GM18907 (cell line): Measurements from ENCODE around the gene DEAF1.
"Not testable (repeated sequence)": the region's sequence is repeated elsewhere in the genome, so short reads cannot be mapped to it uniquely, and the experiment has no call there.

Experiments used
- ATAC-seq: cut with Tn5 transposase; IDR thresholded peaks from one replicate; pipeline ENCODE4 v1.9.1; 2021; ENCODE audit warnings: mild to moderate bottlenecking, moderate library complexity; ENCODE audit not compliant: unreplicated experiment

DEAF1 gene

DNA sequence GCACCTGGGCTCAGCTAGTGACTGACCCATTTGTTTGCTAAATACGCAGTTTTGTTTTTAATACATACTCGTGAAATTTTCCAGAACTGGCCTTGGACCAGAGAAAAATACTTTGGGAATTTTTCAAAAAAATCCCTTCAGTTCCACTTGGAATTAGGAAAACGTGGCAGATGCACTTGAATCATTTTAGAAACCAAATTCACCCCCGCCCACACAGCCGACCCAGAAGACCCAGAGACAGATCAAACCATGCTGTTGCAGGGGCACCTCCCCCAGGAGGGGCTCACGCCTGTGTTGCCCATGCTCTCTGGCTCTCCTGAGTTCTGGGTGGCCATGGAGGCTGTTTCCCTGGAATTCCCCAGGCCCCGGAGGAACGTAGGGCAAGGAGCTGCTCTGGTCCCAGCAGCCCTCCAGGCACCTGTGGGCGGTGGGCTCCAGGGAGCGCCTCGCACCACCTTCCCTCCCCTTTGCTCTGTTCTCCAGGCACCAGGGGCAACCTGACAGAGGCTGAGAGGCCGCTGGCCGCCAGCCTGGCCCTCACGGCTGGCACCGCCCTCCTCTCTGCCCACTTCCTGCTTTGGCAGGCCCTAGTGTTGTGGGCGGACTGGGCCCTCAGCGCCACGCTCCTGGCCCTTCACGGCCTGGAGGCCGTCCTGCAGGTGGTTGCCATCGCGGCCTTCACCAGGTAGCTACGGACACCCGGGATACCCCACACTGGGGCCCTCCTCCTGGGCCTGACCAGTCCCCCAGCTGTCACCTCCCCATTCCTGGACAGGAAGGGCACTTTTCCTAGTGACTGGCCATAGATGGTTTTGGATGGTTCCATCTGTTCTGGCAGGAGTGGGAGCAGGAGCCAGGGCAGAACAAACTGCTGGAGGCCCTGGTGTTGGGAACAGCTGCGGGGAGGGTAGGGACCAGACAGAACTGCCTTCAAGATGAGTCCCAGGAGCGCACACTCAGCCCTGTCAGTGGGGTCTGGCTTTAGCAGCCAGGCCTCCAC, 7.7 kb upstream of the DEAF1 start:
- ATAC-seq = no peak

DNA sequence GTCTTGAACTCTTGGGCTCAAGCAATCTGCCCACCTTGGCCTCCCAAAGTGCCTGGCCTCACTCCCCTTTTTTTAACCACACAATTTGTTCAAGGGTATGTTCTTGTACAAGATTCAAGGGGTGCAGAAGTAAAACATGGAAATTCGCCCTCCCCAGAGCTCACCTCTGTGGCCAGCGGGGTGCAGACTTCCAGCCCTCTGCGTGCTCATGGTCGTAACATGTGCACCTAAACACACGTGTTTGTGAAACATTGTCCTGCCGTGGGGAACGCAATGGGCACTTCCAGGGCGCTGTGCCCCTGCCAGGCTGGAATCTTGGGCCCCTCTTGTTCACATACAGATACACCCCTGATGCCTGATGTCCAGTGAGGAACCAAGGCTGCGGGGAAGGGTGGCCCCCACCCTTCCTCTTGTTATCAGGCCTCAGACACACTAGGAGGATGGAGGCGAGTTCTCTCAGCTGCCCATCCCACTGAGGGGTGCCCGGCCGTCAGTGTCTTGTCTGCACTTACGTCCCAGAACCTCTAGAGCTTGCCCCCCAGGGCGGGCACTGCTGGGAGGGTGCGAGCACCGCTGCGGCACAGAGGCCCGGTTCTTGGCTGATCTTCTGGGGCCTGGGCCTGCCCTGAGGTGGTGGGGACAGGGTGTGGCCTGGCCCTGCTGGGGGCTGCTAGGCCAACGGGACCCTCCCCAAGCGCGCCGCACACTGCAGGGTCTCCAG, 6.9 kb upstream of the DEAF1 start:
- ATAC-seq = no peak

DNA sequence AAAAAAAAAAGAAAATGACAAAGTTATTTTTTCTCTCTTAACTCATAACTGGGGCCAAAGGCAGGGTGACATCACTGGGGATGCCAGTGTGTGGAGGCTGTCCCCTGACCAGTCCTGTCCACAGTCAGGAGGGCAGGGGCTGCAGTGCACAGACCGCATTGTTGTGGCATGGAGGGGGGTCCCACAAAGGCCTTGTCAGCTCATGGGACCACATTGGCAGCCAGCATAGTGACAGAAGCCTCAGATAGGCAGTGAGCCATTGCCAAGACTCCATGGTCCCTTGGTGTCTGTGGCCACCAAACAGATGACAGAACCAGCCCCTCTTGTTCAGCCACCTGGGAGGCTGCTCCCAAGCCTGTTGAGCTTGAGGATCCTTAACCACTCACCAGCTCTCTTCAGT, 4.7 kb upstream of the DEAF1 start:
- ATAC-seq = no peak

DNA sequence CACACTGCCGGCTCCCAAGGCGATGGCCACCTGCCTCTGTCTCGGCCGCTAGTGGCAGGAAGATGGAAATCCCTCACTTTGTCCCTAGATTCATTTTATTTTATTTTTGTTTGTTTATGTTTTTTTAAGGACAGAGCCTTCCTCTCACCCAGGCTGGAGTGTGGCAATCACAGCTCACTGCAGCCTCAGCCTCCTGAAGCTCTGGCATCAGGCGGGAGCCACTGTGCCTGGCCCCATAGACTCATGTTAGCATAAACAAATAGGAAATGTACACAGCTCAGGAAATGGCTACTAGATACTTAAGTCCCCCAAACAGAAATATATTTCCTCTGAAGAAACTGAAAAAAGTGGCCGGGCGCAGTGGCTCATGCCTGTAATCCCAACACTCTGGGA, 4.1 kb upstream of the DEAF1 start:
- no peak for ATAC-seq

DNA sequence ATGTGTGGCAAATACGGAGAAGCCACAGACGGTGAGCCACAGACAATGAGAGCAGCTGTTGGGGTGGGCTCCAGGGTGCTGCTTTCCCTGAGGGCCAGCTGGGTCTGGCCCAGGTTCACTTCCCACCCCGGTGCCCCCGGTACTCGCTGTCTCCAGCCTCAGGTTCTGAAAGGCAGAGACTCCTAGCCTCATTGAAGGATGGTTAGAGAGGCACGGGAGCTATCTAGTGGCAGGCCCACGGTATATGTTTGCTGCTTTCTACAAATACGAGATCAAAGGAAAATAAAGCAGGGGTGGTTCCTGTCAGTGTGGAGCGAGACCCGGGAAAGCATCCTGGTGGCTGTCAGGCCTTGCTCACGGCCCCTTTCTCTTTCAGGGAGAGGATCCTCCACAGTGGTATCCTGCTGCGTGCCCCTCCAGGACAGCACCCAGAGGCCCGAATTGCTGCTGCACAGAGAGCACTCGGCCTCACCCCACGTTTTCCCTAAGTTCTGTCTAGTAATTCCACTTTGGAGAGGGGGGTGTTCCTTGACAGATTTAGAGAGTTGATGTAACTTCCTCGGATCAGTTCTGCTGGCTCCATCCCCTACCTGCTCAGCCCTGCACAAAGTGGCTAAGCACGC, 3.6 kb upstream of the DEAF1 start:
- ATAC-seq = no peak

DNA sequence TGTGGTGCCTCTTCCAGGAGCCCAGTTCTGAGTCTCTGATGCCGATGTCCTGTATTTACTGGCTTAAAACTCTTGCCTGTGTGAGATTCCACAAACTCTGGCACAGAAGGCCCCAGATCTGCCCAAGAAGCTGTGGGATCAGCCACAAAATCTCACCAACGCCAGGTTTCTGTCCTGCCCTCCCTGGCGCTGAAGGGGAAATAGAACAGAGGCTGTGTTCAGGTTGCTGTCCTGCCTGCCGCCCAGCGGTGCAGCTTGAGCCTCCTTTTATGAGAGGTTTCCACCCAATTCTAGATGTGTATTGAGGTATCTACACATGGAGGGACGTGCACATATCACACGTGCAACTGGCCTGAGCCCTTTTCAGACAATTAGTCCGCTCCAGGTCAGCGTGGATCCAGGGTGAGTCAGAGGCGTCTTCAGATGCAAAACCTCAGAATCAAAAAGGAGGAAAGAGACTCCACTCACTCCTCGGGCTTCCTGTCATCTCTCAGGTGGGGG, 2.8 kb upstream of the DEAF1 start:
- ATAC-seq = no peak

DNA sequence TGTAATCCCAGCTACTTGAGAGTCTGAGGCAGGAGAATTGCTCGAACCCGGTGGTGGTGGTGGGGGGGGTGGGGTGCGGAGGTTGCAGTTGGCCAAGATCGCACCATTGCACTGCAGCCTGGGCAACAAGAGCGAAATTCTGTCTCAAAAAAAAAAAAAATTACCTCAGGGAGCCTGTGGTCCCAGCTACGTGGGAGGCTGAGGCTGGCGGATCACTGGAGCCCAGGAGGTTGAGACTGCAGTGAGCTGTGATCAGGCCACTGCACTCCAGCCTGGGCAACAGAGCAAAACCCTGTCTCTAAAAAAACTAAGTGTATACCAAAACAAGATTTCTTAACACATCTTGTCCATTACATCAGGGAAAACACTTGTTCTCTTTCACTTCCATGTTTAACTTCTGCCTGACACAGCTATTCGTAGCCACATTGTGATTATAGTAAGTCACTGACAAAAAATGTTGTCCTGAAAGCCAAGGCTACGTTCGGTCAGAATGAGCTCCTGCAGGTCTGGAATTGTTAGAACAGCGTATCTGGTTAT, 2.0 kb upstream of the DEAF1 start:
- ATAC-seq = no peak

DNA sequence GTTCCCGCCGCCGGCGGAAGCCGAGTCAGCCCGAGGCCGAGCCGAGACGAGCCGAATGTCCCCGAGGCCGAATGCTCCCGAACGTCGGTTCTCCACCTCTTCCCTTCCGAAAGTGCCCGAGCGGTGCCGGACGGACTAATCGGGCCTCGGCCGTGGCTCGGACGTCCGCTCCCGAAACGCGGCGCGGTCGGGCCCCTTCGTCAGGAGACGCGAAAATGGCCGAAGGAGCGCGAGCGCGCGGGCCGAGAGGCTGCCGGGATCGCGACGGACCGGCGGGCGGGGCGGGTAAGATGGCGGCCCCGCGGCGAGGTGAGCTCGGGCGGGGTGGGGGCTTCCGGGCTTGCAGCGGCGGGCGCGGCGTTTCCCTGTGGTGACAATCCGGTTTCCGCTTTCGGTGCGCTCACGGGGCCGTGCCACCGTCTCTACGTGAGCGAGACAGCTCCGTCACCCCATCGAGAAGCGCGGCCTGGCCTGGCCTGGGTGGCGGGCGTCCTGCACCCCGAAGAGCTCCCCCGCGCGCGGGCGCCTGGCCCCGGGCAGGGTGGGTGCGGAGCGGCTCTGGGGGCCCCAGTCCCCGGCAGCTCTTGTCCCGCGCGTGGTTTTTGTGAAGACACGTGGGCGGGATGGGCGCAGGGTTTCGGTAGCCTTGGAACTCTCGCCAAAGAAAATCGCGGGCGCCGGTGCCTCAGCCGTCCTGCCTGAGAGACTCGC, 671 bp upstream of the DEAF1 start, which contains the start of gene TMEM80:
TSS of gene TMEM80 (plus strand) at position 279 of the 711 bp plus-strand sequence. CDS start at position 291, 12 bp downstream.
- peak; percentile 83 for ATAC-seq

DNA sequence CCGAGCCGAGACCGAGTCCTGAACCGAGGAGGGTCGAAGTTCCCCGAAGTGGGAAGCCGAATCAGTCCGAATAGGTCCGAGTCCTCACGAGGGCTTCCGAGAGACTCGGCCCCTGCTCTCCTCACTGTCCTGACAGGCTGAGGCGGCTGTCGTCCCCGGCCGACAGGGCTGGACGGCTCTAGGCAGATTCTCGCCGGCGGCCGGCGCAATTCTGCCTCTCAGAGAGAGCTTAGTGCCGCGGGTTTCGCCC, 191 bp upstream of the DEAF1 start:
- no peak for ATAC-seq

DNA sequence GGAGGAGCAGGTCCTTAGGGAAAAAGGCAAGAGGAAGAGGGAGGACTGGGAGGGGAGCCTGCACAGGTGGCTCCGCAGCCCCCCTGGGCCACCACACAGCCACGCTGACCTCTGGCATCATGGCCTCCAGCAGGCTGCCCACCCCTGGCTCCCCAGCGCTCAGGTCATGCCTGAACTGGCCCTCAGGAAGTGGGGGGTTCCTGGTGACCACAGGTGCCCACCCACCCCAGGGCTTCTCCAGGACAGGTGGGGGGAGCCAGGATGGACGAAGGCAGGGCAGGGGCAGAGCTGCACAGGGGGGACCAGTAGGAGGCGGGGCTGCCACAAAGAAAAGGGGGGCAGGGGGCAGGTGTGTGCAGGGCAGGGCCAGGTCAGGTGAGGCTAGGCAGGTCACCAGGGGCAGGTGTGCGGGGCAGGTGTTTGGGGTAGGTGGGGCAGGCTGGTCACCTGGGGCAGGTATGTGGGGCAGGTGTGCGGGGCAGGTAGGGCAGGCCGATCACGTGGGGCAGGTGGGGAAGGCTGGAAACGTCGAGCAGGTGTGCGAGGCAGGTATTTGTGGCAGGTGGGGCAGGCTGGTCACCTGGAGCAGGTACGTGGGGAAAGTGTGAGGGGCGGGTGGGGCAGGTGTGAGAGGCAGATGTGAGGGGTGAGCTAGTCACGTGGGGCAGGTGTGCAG, 997 bp downstream of the DEAF1 start:
- ATAC-seq = no peak

DNA sequence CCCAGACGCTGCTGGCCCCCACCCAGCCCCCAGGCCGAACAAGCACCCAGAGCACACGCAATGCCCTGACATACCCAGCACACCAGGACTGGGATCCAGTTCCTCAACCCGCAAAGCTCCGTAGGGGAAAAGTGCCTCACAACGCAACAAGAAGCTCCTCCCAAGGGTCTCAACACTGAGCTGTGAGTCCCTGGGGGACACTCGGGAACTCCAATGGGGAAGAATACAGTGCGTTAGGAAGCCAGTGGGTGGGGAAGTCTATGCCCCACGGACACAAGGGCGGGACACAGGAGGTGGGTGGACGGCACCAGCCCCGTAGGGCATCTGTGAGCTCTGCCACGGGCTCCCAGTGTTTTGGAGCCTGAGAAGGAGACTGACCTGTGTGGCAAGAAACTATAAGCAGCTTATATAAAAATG, 1.6 kb downstream of the DEAF1 start:
- ATAC-seq = no peak

DNA sequence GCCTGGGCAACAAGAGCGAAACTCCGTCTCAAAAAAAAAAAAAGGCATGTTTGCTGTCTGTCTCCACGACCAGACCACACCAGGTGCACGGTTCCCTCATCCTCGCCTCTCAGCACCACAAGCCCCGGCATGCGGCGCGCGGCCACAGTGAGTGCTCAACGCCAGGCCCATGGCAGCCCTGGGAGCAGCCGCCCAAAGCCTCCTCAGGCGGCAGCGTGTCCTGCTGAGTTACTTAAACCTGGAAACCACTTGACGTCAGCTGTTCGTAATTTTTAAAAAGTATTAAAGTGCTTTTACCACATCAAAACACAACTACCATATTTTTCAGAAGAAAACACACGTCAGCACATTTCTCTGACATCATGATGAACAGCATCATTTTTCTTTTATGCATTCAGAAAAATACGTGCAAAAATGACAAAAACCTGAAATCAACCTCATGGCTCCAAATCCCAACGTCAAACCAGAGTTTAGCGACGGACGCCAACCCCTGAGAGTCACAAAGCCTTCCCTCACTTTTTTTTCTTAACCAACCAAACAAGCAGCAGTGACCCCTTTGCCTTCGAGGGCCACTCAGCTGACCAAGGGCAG, 2.1 kb downstream of the DEAF1 start:
- no peak for ATAC-seq

DNA sequence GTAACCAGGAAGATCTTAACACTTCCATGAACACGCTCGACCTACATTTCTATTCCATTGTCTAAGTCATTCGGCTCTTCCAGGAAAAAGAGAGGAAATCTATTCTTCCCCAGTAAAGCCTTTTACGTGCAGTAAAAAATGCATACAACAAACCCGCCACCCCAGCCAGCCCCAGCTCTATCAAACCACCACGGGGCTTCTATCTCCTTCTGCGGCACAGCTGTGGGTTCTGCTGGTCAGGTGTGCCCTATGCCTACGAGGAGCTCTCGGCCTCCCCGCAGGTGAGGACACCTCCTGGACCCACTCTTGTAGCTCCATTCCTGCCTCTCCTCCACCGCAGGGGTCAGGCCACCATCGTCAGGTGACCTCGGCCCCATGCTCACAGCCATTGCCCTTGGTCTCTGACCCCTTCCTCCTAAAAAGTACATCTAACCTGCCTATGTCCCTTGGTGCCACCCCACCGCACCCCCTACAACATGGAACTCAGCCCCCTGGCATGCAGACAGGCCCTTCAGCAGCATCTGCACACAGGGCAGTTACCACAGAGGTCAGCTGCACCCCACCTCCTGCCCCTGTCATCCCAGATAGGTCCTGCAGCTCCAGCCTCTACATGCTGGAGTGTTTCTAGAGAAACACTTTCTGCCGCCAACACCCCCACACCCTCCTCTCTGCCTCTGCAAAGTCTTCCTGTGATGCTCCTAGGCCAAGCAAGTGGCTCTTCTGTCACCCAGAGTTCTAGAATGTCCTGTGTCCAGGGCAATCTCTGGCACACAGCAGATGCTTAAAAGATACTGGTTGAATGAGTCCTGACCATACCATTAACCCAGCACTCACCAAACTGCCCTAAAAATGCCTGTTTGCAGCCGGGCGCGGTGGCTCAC, 3.1 kb downstream of the DEAF1 start:
- ATAC-seq = no peak

DNA sequence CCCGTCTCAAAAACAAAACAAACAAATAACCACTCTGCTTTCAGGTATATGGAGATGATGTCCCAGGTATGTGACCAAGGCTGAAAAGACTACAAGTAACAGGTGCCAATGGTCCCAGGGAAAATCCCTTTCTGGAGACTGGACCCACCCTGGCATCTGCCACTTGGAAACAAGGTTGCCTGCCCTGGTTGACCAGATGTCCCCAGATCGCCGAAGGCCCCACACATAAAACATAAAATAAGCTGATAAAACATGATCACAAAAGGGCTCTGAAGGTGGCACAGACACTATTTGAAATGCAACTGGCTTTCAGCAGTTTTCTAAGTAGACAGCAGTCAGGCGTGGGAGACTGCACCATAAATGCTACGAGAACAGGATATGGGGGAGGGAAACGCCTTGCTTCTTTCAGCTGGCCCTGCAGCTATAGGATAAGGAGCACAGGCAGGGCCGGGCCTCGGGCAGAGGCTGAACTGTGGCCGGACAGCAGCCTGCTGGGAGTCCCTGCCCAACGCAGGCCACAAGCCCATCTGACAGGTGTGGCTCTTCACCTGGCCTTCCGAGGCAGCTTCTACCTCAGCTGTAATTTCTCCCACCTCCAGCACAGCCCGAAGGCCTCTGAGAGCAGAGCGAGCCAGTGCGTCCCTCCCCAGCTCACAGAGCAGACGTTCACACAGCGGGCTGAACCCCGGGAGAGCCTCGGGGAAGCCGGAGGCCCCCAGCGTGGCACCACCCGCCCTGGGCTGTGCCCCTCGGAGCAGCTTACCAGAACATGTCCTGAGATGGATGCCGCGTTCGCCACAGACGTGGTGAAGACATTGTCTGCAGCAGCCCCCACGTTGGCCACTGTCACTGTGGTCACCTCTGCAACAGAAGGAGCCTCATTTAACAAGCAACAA, 4.0 kb downstream of the DEAF1 start:
- ATAC-seq = no peak

DNA sequence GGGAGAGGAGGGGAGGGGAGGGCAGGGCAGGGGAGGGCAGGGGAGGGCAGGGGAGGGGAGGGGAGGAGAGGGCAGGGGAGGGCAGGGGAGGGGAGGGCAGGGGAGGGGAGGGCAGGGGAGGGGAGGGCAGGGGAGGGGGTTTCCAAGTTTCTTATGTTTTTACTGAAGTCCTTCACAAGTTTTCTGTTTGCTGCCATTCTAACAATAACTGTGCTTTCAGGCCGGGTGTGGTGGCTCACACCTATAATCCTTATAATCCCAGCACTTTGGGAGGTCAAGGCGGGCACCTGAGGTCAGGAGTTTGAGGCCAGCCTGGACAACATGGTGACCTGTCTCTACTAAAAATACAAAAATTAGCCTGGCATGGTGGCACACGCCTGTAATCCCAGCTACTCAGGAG, 4.8 kb downstream of the DEAF1 start:
- not testable (repeated sequence) for ATAC-seq

DNA sequence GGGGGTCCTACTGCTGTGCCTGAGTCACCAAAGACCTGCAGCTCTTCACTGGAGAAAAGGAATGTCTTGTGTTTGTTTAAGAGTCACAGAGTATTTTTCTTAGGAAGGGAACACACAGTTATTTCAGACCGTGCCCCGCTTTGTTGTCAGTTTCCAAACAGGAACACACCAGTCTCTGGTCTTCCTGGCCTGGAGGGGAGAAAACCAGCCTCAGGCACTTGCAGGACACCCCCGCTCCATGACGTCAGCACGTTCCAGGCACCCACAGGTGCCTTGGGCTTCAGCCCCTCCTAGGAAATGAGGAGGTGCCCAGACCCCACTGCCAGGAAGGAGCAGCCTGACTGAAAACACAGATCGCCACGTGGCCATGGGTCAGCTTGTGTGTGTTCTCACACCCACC, 5.4 kb downstream of the DEAF1 start:
- ATAC-seq = no peak

DNA sequence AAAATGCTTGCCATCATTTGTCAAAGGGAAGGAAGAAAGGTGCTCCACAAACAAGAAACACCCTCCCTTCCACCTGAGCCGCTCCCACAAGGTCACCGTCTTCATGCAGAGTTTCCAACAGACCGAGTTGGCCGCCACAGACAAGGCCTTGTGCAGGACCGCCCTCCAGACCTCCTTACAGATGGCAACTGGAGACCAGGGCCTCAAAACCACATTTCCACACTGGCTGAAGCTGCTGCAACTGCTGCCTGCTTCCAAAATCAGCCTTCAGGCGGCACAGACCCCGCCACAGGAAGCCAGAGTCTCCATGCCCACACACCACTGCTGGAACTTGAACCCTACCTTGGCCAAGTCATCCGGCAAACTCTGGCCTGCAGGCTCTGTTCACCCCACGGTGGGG, 6.3 kb downstream of the DEAF1 start:
- ATAC-seq = no peak

DNA sequence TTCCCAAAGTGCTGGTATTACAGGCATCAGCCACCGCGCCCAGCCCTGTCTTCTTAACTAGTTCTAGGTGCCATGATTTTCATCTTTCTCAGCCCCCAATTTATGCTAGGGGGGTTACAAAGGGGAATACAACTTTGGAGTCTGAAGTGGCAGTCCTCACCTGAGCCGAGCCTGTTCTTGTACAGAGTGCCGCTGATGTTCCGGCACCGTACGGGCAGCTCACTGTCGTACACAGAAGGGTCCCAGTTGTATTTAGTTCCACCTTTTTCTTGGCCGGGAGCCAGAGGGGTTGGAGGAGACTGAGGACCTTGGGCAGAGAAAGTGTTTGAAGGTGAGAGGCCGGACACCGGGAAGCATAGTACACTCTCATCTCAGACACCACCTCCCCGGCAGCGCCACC, 7.3 kb downstream of the DEAF1 start:
- no peak for ATAC-seq
